Iris pigment epithelial cell (primary cell): ENCODE data around the gene MED12L.
"Not testable (repeated sequence)": the region's sequence is repeated elsewhere in the genome, so short reads cannot be mapped to it uniquely, and the experiment has no call there.

Source experiments
- DNase-seq: peaks from one replicate; pipeline ENCODE4 v3.0.0-alpha.2; 2011; ENCODE audit warnings: low read depth

MED12L gene

GRCh38 chr3:151209654-151210053, 124.2 kb downstream of the MED12L start:
- DNase-seq, result no peak

DNA sequence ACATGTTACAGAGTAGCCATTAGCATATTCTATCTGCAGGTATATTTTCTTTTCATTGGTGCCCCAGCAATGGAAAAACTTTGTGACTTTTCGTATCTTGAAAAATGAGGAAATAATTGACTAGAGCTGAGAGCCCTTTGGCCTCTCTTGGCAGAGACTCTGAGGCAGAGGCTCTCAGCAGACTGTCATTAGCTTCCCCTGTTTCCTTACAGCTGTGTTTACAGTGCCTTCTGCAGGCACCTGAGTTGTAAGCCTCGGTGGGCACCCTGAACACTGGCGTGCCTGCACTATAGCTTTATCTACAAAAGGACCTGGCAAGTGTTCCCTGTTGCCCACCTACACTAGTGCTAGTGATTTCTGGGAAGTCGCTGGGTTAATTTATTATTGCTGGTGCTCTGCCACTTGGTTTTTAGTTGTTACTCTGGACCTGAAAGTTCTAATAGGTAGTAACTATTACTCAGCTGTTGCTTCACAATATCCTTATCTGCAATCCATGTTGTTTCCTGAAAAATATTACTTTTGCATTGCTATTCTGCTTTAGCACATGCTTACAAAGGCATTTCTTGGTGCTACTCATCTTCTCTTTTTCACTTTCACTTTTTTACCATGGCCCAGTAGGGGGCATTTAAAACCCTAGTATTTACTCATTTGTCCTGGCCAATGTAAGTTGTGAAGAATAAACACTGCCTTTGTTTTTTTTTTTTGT, 125.4 kb downstream of the MED12L start:
- peak; percentile 53 for DNase-seq

GRCh38 chr3:151213151-151213550, 127.7 kb downstream of the MED12L start:
- no peak for DNase-seq

GRCh38 chr3:151213881-151214280, 128.4 kb downstream of the MED12L start:
- DNase-seq, result peak; percentile 91

DNA sequence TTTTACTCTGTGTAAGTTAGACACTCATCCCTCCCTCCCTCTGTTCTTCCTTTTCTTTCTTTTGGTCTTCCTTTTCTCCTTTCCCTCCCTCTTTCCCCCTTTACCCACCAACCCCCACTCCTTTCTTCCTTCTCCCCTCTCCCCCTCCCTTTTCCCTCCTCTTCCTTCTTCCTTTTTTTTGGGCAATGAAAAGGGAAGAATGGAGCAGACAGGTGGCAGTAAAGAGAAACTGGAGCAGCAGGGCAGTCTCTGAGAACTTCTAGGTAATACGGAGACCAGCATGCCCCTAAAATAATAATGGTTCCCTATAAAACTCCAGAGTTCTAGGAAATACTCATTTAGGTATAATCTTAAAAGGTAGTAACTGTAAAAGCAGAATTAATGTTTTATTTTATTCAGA, 129.0 kb downstream of the MED12L start:
- DNase-seq, result no peak

DNA sequence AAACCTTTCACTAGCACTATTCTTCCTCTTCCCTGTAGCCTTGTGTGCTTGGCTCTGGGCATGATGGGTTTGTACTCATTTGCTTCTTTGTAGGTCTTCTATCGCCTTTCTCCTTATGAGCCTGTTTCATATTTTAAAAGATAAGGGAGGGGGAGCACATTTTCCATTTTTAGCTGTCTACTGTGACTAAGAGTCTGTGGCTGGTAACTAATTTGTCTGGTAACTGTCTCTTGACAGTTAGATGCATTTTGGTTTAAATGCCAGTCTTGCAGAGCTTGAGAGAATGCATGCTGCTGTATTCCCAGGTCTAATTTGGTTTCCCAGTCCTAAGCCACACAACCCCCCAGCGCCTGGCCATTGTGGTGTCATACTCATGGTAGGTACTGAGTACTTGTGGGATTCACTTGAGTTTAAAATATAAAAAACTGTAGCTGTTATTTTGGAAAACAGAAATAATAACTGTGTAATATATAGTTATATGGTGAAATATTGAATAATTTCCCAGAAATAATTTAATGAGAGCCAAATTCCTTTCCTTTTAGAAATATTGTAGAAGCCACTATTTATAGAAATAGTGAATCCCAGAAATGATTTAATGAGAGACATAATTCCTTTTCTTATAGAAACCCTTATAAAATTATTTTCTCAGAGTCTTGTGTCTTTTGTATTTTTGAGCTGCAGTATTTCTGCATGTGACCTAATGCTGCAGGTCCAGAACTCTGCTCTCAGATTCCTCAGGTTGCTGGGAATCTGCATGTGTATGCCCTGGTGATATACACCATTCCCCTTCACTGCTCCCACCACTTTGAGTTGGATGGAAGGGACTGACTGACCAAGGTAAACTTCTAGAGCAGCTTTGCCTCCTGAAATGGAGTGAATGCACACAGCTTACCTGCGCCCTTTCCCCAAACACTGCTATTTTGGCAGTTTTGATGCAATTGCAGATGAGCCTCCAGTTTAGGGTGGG, 131.5 kb downstream of the MED12L start:
- peak; percentile 28 for DNase-seq

DNA sequence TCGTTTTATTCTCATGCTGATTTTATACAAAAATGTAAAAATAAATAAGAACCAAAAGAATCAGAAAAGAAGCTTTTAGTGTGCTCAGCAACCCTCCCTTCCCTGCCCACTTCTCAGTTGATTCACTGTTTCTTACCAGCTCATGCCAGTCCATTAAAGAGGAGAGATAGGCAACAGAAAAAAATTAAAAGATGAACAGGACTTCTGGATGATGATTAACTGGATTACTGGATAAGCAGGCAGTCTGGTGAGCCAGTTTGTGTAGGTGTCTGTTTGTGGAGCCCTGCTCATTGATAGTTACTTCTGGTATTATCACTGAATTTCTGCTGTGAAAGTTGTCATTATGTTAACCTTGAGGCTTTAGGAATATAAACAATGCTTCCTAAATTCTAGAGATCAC, 132.7 kb downstream of the MED12L start:
- no peak for DNase-seq

DNA sequence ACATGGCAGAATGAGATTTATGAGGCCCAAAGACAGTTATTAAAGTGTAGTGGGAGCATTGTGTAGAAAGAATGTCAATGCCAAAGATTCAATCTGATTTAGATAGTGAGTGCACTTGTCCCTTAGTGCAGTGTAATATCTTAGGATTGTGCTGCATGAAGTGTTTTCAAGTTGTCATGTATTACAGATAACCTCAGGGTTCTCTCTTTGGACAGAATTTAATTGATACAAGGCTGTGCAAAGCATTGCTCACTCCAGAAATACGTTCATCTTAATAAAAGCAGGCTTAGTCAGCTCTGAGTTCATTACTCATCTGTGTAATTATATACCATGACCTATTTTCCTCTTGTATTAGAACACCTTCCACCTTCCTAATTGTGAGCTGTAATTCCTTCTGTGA, 133.6 kb downstream of the MED12L start:
- peak; percentile 84 for DNase-seq

GRCh38 chr3:151224268-151224866, 138.9 kb downstream of the MED12L start:
- no peak for DNase-seq

GRCh38 chr3:151225040-151225975, 139.8 kb downstream of the MED12L start:
- DNase-seq, result no peak

GRCh38 chr3:151226088-151226563, 140.7 kb downstream of the MED12L start:
- peak; percentile 97 for DNase-seq

DNA sequence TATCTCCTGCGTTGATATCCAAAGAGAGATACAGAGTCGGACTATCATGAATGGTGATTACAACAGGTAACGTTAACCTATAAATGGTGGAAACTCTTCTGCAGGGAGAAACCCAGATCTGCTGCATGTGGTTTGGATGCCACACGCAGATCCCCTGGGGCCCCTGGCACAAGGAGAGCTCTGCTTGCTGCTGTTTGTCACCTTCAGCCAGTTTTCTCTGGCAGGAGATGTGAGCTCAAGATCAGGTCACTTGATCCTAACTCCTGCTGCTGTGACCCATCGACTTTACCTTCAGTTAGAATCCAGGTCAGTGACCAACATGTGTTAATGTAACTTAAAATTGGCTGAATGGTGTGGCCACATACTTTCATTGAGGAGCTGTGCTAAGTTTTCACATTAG, 141.4 kb downstream of the MED12L start:
- DNase-seq, result no peak

- DNase-seq, result peak; percentile 40
These were observed 141.9 kb downstream of the MED12L start for GRCh38 chr3:151227266-151227806.

DNA sequence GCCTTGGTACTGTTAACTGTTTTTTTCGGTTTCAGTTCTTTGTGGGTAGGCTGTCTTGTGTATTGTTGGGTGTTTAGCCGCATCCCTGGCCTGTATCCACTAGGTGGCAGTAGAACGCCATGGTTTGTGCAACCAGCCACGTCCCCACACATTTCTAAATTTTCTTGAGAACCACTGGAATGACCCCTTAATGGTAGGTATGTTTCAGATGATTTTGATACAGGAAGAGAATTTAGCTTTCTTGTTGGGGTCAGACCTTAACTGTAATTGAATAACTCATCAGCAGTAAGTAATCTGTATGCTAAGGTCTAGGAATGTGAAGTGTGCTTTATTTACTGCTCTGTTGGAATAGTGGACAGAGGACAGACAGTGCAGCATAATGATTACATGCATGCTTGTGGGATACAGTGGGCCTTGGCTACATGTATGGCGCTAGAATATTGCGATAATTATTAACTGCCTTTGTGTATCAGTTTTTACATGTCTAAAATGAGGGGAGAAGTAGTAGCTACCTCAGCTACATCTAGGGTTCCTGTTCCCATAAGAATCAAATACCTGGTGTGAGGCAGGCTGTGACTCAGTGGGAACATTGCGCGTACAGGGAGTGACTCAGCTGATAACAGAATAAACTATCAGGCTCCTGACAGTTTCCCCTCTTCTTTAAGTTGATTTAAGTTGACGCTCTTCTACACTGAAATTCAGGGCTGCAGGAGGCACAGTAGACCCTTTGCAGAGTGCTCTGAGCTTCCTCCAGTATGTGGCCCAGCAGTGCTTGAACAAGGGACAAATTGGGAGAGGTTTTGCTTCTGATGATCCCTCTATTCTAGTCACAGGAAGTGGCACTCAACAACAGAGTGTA, 142.6 kb downstream of the MED12L start:
- DNase-seq, result peak; percentile 94

- DNase-seq, result peak; percentile 83
These were observed 143.2 kb downstream of the MED12L start for GRCh38 chr3:151228666-151229040.

GRCh38 chr3:151230646-151231045, 145.2 kb downstream of the MED12L start:
- DNase-seq, result no peak

GRCh38 chr3:151232403-151232802, 146.9 kb downstream of the MED12L start:
- not testable (repeated sequence) for DNase-seq

DNA sequence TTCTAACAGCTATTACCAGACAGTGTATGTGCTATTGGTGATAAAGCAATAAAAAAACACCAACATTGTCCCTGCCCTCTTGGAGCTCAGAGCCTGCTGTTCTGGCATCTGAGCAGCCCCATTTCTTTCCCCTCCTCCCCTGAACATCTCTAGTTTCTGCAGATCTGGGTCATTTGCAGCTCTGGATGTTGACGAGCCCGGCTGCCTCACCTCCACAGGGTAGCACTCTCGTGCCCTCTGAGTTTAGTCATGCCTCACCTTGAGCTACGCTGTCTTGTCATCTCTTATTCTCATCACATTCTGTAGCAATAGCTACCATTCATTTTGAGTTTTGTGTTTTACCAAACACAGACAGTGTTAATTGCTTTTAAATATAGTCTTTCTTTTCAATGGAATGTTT, 147.5 kb downstream of the MED12L start:
- no peak for DNase-seq

DNA sequence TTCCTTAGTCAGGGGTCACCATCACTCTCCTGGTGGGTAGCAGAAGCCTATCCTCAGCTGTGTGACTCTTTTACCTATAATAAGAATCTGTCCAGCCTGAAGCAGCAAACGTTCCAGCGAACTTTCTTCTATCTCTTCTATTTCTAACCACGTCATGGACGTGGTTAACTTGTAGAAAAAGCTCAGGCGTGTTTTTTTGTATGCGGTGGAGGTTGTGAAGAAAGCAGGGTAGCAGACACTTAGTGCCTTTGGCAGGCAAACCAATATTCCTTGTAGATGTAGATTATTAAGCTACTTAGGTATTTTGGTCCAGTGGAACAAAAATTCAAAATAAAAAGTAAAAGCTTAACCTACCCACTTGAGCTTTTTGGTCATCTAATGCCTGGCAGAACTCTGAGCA, 149.4 kb downstream of the MED12L start:
- DNase-seq, result no peak

DNA sequence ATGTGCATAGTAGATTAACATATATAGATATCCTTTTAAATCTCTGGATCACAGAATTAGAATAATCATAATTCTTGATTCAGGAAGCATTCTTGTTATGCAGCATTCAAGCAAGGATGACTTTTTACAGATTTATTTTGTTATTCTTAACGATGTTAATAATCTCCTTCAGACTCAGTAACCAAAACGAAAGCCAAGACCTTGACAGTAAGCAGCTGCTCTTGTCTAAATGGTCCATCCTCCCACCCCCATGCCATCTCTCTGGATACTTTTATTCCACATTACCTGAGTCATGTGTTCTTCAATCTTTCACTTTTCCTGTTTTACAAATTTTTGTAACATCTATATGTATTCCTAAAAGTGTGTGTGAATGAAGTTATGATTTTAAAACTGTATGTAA, 150.9 kb downstream of the MED12L start:
- no peak for DNase-seq
